HepG2 (cell line): ENCODE measurements around the gene NIP7. TPM values are rescaled to one million over a fixed set of nuclear protein-coding genes. Genes with fewer than 3 reads are reported as not detected.

Experiments
- GLI4 ChIP-seq: sonication (generic); formaldehyde crosslinking; IDR thresholded peaks from 2 replicates; pipeline ENCODE4 v1.5.1; 2020; ENCODE audit warnings: missing genetic modification reagents, mild to moderate bottlenecking, moderate library complexity, borderline replicate concordance
- JUND ChIP-seq: sonication (generic); formaldehyde crosslinking; IDR thresholded peaks from 2 replicates; pipeline ENCODE4 v1.8.0; 2022; ENCODE audit warnings: mild to moderate bottlenecking, missing genetic modification reagents
- KLF12 ChIP-seq: sonication (generic); formaldehyde crosslinking; IDR thresholded peaks from 2 replicates; pipeline ENCODE4 v1.4.0; 2020; ENCODE audit warnings: missing genetic modification reagents, borderline replicate concordance
- MAF1 ChIP-seq: sonication (generic); formaldehyde crosslinking; IDR thresholded peaks from 2 replicates; pipeline ENCODE4 v1.5.0; 2020; ENCODE audit warnings: missing genetic modification reagents, borderline replicate concordance
- MTA1 ChIP-seq: sonication (generic); formaldehyde crosslinking; IDR thresholded peaks from 2 replicates; pipeline ENCODE4 v1.4.0; 2020; ENCODE audit warnings: missing genetic modification reagents, mild to moderate bottlenecking, borderline replicate concordance
- ONECUT2 ChIP-seq: sonication (generic); formaldehyde crosslinking; IDR thresholded peaks from 2 replicates; pipeline ENCODE4 v1.4.0; 2020; ENCODE audit warnings: missing genetic modification reagents
- RFX5 ChIP-seq: IDR thresholded peaks from 2 replicates; pipeline ENCODE4 v1.6.1; 2011; ENCODE audit warnings: low read depth, low read length, improper control_type of control experiment
- RXRB ChIP-seq: IDR thresholded peaks from 2 replicates; pipeline ENCODE4 v1.6.1; 2016; ENCODE audit warnings: borderline replicate concordance, missing genetic modification reagents, missing compliant biosample characterization
- SOX13 ChIP-seq, 3 experiments: fragments of 450-650 bp in 1 of 3; sonication (generic) in 1 of 3; formaldehyde crosslinking in 1 of 3; IDR thresholded peaks in 2 of 3; conservative IDR thresholded peaks in 1 of 3; 2 replicates each; pipeline versions ENCODE4 v1.5.0 to v1.6.1; 2016 to 2020; ENCODE audit warnings: antibody characterized with exemption in 1 of 3, mild to moderate bottlenecking in 1 of 3, missing compliant biosample characterization in 1 of 3, missing genetic modification reagents in 1 of 3, moderate library complexity in 1 of 3
- TCF12 ChIP-seq, 2 experiments: fragments of 450-650 bp in 1 of 2; sonication (generic) in 1 of 2; formaldehyde crosslinking in 1 of 2; IDR thresholded peaks; 2 replicates each; pipeline versions ENCODE4 v1.6.1 to v1.8.0; 2017 to 2022; ENCODE audit warnings: antibody characterized with exemption in 1 of 2, mild to moderate bottlenecking in 1 of 2, missing genetic modification reagents in 1 of 2, moderate library complexity in 1 of 2
- THAP11 ChIP-seq: IDR thresholded peaks from 2 replicates; pipeline ENCODE4 v1.6.1; 2016; ENCODE audit warnings: missing biosample characterization, missing genetic modification reagents
- TSC22D2 ChIP-seq: sonication (generic); formaldehyde crosslinking; IDR thresholded peaks from 2 replicates; pipeline ENCODE4 v1.5.1; 2020; ENCODE audit warnings: missing genetic modification reagents, mild to moderate bottlenecking, borderline replicate concordance
- ZNF160 ChIP-seq: sonication (generic); formaldehyde crosslinking; IDR thresholded peaks from 2 replicates; pipeline ENCODE4 v1.8.0; 2022; ENCODE audit warnings: mild to moderate bottlenecking, inconsistent platforms, missing genetic modification reagents
- ZNF17 ChIP-seq: sonication (generic); formaldehyde crosslinking; IDR thresholded peaks from 2 replicates; pipeline ENCODE4 v1.5.0; 2020; ENCODE audit warnings: mild to moderate bottlenecking, missing genetic modification reagents
- ZNF3 ChIP-seq: IDR thresholded peaks from 2 replicates; pipeline ENCODE4 v1.7.0; 2017; ENCODE audit warnings: inconsistent platforms
- ZNF549 ChIP-seq: sonication (generic); formaldehyde crosslinking; IDR thresholded peaks from 2 replicates; pipeline ENCODE4 v1.5.0; 2020; ENCODE audit warnings: missing genetic modification reagents
- ZNF570 ChIP-seq: sonication (generic); formaldehyde crosslinking; IDR thresholded peaks from 2 replicates; pipeline ENCODE4 v1.4.0; 2020; ENCODE audit warnings: mild to moderate bottlenecking, missing genetic modification reagents, borderline replicate concordance
- ZNF619 ChIP-seq: sonication (generic); formaldehyde crosslinking; IDR thresholded peaks from 2 replicates; pipeline ENCODE4 v1.4.0; 2020; ENCODE audit warnings: mild to moderate bottlenecking, missing genetic modification reagents
- ZSCAN22 ChIP-seq: sonication (generic); formaldehyde crosslinking; IDR thresholded peaks from 2 replicates; pipeline ENCODE4 v1.4.0; 2020; ENCODE audit warnings: mild to moderate bottlenecking, missing genetic modification reagents
- ZZZ3 ChIP-seq: sonication (generic); formaldehyde crosslinking; IDR thresholded peaks from 2 replicates; pipeline ENCODE4 v1.4.0; 2020; ENCODE audit warnings: missing genetic modification reagents, mild to moderate bottlenecking, borderline replicate concordance
- polyA plus RNA-seq, 8 experiments: library from polyadenylated mRNA; depleted of rRNA in 3 of 8; stranded (reverse) in 7 of 8; unstranded in 1 of 8; fragments of >200 nt; fragmentation: Illumina TruSeq in 4 of 8; extraction: Trizol in 4 of 8; gene quantifications; 2 replicates each; pipeline versions ENCODE4 v1.2.1 to v1.2.3, GENCODE V29; 2011 to 2016; ENCODE audit warnings: low read depth in 4 of 8, missing spikeins in 1 of 8, mixed read lengths in 1 of 8; ENCODE audit not compliant: insufficient read depth in 1 of 8
- total RNA-seq, 5 experiments: library from RNA; depleted of rRNA; stranded (reverse); fragments of >200 nt; fragmentation: Illumina TruSeq; extraction: Trizol; gene quantifications; 2 replicates each; pipeline ENCODE4 v1.2.3, GENCODE V29; 2016; ENCODE audit warnings: low read depth in 1 of 5
- TF ChIP-seq, protein P1 (sequence below): sonication (generic); formaldehyde crosslinking; IDR thresholded peaks from 2 replicates; pipeline ENCODE4 v1.4.0; 2020; ENCODE audit warnings: missing genetic modification reagents
- TF ChIP-seq, protein P2 (sequence below): IDR thresholded peaks from 2 replicates; pipeline ENCODE4 v1.6.1; 2016; ENCODE audit warnings: low read depth
- TF ChIP-seq, protein P3 (sequence below): sonication (generic); formaldehyde crosslinking; IDR thresholded peaks from 2 replicates; pipeline ENCODE4 v1.5.1; 2020; ENCODE audit warnings: missing genetic modification reagents, mild to moderate bottlenecking, borderline replicate concordance
- TF ChIP-seq, protein P4 (sequence below): sonication (generic); formaldehyde crosslinking; conservative IDR thresholded peaks from 2 replicates; pipeline ENCODE4 v1.4.0; 2020; ENCODE audit warnings: missing genetic modification reagents

The NIP7 gene
- total and polyA plus RNA-seq, 2 of the 13 experiments (the other 11 are each of a cell fraction or from before 2014, with no cell fraction given) = 15.3 to 114 TPM

DNA sequence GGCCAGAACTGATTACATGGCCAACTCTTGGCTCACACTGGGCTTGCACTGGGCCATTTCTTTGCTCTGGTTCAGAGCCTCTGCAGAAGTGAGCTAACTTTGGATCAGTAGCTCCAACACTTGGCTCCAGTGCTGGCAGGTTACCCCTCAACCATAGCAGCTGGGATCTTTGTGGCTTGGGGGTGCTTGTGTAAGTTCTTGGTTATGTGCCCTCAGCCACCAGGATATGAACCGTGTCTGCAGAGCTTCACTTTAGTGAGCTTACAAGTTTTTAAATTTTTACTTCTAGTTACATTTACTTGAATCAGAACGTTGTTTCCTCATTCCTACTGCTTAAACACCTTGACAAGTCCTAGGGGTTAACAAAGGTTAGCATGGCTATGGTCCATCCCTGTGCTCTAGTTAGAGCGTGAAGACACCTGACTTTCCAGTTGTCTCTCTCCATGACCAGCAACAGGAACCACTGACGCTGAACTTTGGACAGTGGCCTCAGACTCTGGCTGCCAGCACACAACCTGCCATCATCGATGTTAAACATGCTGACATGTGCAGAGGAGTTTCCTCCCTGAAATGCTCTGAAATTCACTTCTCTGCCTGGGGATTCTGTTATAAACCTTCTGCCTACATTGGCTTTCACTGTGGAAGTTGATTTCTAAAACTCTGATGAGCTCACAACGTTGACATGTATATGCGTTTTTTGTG lies 13.2 kb upstream of the NIP7 start (continued):
- TF ChIP-seq RXRB (CRISPR knock-in tag) (peak; percentile 88), MAF1 (CRISPR knock-in tag) (no peak), ZNF160 (CRISPR knock-in tag) (peak; percentile 50; the same call in 1 of the 2 replicates), ZNF3 (no peak), KLF12 (CRISPR knock-in tag) (no peak), ZSCAN22 (CRISPR knock-in tag) (no peak), ZNF17 (CRISPR knock-in tag) (no peak), SOX13 (IDR thresholded peaks at IDR 0.05) (no peak), SOX13 (CRISPR knock-in tag; conservative IDR thresholded peaks at IDR 0.05 in 1 of 2, IDR thresholded peaks at IDR 0.05 in 1 of 2) (peak in 1 of 2 experiments; percentile 61; a peak in 2 of 4 replicates), TSC22D2 (CRISPR knock-in tag) (no peak), ZNF549 (CRISPR knock-in tag) (peak; percentile 41; the same call in 1 of the 2 replicates), TCF12 (IDR thresholded peaks at IDR 0.05) (no peak), TCF12 (CRISPR knock-in tag; IDR thresholded peaks at IDR 0.05) (no peak), GLI4 (CRISPR knock-in tag) (peak; percentile 82; the same call in 1 of the 2 replicates), ZNF619 (CRISPR knock-in tag) (no peak), MTA1 (no peak), JUND (CRISPR knock-in tag) (no peak), ONECUT2 (CRISPR knock-in tag) (no peak), RFX5 (peak; percentile 59; the same call in 1 of the 2 replicates), THAP11 (CRISPR knock-in tag) (peak; percentile 66), ZZZ3 (CRISPR knock-in tag) (peak; percentile 71; the same call in 1 of the 2 replicates), ZNF570 (no peak)
- TF ChIP-seq, protein P1, sequence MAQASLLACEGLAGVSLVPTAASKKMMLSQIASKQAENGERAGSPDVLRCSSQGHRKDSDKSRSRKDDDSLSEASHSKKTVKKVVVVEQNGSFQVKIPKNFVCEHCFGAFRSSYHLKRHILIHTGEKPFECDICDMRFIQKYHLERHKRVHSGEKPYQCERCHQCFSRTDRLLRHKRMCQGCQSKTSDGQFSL (CRISPR knock-in tag) = no peak
- TF ChIP-seq, protein P2, sequence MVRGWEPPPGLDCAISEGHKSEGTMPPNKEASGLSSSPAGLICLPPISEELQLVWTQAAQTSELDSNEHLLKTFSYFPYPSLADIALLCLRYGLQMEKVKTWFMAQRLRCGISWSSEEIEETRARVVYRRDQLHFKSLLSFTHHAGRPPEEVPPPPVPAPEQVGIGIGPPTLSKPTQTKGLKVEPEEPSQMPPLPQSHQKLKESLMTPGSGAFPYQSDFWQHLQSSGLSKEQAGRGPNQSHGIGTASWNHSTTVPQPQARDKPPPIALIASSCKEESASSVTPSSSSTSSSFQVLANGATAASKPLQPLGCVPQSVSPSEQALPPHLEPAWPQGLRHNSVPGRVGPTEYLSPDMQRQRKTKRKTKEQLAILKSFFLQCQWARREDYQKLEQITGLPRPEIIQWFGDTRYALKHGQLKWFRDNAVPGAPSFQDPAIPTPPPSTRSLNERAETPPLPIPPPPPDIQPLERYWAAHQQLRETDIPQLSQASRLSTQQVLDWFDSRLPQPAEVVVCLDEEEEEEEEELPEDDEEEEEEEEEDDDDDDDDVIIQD = peak; percentile 71
- TF ChIP-seq, protein P3, sequence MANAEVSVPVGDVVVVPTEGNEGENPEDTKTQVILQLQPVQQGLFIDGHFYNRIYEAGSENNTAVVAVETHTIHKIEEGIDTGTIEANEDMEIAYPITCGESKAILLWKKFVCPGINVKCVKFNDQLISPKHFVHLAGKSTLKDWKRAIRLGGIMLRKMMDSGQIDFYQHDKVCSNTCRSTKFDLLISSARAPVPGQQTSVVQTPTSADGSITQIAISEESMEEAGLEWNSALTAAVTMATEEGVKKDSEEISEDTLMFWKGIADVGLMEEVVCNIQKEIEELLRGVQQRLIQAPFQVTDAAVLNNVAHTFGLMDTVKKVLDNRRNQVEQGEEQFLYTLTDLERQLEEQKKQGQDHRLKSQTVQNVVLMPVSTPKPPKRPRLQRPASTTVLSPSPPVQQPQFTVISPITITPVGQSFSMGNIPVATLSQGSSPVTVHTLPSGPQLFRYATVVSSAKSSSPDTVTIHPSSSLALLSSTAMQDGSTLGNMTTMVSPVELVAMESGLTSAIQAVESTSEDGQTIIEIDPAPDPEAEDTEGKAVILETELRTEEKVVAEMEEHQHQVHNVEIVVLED (CRISPR knock-in tag) = peak; percentile 44; the same call in 1 of the 2 replicates
- TF ChIP-seq, protein P4, sequence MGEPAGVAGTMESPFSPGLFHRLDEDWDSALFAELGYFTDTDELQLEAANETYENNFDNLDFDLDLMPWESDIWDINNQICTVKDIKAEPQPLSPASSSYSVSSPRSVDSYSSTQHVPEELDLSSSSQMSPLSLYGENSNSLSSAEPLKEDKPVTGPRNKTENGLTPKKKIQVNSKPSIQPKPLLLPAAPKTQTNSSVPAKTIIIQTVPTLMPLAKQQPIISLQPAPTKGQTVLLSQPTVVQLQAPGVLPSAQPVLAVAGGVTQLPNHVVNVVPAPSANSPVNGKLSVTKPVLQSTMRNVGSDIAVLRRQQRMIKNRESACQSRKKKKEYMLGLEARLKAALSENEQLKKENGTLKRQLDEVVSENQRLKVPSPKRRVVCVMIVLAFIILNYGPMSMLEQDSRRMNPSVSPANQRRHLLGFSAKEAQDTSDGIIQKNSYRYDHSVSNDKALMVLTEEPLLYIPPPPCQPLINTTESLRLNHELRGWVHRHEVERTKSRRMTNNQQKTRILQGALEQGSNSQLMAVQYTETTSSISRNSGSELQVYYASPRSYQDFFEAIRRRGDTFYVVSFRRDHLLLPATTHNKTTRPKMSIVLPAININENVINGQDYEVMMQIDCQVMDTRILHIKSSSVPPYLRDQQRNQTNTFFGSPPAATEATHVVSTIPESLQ = no peak
